GM19328 (cell line): ENCODE measurements around the gene SRI.
"Not testable (repeated sequence)": the region's sequence is repeated elsewhere in the genome, so short reads cannot be mapped to it uniquely, and the experiment has no call there.

Source experiments
- ATAC-seq: cut with Tn5 transposase; IDR thresholded peaks from one replicate; pipeline ENCODE4 v1.9.1; 2021; ENCODE audit warnings: mild to moderate bottlenecking, moderate library complexity; ENCODE audit not compliant: unreplicated experiment

Gene SRI, protein sequence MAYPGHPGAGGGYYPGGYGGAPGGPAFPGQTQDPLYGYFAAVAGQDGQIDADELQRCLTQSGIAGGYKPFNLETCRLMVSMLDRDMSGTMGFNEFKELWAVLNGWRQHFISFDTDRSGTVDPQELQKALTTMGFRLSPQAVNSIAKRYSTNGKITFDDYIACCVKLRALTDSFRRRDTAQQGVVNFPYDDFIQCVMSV

DNA sequence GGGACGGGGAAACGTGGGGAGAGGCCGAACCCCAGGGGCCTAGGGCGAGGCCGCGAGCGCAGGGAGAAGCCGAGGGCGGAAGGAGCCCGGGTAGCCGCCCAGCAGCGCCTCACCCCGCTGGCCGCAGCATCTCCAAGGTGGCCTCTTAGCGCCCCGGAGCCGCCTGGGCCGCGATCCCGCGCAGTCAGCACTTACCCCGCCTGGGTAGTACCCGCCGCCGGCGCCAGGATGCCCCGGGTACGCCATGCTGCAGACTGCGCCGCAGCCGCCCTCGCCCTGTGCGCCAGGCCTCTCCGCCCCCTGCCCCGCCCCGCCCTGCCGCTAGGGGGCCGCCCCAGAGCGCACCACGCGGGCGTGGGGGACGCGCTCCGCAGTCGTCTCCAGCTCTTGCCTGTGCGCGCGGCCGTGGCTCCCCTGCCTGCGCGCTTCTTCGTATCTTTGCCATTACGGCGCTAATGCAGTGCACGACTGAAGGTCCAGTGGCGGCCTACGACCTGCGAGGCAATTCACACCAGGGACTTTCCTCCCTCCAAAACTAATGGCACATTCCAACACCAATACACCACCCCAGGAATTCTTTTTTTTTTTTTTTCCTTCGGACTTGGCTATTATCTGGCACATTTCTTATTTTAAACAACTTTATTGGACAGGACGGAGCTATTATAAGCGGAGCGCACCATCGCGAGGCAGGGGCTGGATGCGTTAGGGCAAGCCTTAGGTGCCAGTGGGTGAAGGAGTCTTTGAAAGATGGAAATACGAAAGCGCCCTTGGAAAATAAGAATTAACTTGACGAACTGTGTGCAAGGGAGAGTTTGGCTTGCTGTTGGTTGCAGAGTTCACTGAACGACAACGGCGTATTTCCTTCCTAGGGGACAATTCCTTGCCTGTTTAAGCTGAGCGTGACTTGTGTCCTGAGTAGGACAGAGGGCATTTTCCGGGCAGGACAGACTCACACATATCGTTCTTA lies at the start of gene SRI:
TSS of gene SRI (minus strand) at position 258 of the 967 bp plus-strand sequence. CDS start at position 246, 12 bp downstream.
- ATAC-seq, result peak; percentile 67

DNA sequence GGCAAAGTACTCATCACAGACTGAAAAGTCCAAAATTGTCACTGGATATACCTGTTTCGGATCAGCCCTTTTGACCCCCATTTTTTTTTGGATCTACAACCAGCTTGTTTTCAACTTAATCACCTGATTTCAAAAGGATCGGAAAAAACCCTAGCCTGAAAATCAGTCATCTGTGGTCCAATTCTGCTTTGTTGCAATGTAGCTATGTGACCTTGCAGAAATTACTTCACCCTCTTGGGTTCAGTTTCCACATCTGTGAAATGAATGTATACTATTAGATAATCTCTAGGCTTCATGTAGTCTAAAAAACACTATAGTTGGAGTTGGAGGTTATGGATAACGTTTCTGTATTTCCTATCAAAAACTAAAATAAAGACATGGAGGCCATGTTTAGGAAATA lies 49.7 kb upstream of the SRI start:
- ATAC-seq, result no peak

DNA sequence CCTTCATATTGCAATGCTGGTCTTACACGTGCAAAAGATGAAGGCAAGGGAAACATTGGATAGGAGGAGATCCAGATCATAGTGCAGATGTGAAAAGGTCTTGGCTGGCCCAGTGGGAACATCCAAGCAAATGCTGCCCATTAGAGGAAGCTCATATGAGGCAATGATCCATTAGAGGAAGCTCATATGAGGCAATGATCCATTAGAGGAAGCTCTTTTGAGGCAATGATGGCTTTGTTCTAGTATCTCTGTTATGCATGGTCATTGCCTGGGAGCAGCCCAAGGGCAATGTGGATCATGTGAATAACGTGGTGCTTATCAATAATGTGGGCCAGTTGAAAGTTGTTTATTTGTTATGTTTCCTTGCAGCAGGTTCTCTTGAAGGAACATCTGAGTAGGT lies 49.0 kb upstream of the SRI start:
- no peak for ATAC-seq

DNA sequence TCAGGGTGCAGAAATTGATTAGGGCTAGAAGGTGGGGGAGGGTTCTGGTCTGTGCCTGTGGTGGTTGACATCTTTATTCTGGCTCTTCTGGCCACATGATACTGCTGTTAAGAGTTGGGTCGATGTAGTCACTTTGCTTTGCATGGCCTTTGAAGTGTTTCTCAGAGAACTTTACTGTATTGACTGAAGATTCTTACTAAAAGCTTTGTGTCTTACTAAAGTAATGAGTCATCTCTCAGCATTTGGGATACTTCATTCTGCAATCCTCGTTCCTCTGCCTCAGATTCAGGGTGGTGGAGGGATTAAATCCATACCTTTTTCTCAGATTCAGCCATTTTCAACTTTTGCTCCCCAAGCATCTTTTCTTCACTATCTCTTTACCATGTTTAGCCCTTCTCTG lies 48.2 kb upstream of the SRI start:
- no peak for ATAC-seq

DNA sequence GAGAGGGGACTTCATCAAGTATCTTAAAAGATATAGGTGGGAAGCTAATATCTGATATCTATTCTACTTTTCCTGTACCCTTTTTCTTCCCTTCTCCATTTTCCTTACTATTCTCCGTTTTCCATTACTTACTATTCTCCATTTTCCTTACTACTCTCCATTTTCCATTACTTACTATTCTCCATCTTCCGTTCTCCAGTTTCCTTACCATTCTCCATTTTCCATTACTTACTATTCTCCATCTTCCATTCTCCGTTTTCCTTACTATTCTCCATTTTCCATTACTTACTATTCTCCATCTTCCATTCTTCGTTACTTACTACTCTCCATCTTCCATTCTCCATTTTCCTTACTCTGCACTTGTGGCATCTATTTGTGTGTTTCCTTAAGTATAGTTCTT lies 47.6 kb upstream of the SRI start:
- ATAC-seq, result no peak

DNA sequence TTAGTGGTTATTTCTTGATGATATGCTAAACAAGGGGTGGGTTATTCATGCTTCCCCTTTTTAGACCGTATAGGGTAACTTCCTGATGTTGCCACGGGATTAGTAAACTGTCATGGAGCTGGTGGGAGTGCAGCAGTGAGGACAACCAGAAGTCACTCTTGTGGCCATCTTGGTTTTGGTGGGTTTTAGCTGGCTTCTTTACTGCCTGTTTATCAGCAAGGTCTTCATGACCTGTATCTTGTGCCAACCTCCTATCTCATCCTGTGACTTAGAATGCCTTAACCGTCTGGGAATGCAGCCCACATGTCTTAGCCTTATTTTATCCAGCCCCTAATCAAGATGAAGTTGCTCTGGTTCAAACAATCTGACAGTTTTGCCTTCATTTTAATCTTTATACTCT lies 45.1 kb upstream of the SRI start:
- ATAC-seq, result not testable (repeated sequence)

DNA sequence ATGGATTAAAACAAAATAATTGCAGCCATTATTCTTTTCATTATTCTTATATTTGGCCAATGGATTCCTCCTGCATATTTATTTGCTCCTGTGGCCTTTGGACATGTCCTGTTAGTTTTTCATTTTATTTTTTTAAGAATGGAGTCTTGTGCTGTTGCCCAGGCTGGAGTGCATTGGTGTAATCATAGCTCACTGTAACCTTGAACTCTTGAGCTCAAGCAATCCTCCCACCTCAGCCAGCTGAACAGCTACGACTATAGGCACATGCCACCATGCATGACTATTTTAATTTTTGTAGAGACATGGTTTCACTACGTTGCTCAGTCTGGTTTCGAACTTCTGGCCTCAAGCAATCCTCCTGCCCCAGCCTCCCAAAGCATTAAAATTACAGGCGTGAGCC lies 42.7 kb upstream of the SRI start:
- ATAC-seq, result no peak

DNA sequence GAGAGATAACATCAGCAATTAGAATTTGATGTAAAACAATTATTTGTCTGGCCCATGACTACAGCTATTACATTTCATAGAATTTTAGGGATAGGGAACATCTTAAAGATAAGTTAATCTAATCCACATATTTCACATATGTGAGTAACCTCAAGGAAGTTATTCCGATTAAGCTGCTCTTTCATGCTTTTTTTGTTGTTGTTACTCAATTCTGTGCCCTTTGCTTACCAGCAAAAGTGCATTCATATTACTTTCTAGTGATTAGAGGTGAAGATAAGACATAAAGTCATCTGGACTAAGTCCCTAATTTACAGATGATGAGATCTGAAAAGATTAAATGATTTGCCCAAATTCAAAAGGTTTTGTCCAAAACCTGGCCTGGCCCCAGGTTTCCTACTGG lies 40.9 kb upstream of the SRI start:
- no peak for ATAC-seq

DNA sequence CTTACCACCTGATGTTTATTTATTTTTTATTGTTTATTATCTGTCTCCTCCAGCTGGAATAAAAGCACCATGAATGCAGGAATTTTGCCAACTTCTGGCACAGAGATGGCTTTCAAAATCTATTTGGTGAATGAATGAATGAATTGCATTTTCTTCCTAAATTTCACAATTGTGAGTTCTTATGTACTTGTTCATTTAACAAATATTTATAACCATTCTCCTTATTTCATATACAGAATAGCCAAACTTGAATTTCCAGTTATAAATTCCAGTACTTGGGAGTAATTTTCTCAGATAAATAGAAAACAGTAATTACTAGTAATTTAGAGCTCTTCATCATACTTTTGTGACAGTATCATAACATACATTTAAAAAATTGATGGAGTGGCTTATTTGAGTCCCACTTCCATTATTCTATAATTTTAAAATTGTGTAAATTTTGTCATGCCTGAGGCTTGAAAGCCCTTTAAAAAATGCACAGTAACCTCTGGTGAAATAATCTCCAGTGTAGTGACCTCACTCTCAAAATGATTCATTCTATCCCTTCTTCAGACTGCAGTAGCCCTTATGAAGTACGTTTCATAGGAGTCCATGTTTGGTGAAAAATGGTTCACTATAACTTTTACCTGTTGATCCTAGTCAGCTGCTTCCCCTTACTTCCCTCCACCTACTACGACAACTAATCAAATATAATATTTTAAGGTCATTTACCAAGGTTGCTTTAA lies 40.0 kb upstream of the SRI start:
- ATAC-seq, result no peak

DNA sequence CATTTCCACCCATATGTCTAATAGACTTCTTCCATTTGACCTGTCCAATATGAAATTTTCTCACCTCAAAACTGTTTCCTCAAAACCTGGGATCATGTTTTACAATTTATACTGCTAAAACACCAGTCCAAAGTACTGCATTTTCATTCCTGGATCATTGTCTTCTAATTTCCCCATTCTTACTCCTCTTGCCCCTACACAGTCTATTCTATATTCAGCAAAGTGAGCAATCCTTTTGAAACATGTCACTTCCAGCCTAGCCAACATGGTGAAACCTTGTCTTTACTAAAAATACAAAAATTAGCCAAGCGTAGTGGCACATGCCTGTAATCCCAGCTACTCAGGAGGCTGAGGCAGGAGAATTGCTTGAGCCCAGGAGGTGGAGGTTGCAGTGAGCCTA lies 38.5 kb upstream of the SRI start:
- ATAC-seq, result not testable (repeated sequence)

DNA sequence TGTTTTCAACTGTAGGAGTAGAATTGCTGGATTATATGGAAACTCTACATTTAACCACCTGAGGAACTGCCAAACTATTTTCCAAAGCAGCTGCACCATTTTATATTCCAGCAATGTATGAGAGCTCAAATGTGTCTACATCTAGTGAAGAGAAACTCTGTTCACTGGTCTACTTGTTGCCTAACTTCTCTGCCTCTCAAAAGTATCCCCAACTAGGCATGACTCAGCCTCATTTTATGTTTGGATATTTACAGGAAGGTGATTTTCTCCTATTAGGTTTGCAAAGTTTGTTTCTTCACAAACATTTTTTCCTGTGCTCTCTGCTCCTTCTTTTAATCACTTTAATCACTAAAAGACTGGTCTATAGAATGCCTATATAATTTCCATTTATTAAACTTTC lies 37.1 kb upstream of the SRI start:
- ATAC-seq, result no peak

DNA sequence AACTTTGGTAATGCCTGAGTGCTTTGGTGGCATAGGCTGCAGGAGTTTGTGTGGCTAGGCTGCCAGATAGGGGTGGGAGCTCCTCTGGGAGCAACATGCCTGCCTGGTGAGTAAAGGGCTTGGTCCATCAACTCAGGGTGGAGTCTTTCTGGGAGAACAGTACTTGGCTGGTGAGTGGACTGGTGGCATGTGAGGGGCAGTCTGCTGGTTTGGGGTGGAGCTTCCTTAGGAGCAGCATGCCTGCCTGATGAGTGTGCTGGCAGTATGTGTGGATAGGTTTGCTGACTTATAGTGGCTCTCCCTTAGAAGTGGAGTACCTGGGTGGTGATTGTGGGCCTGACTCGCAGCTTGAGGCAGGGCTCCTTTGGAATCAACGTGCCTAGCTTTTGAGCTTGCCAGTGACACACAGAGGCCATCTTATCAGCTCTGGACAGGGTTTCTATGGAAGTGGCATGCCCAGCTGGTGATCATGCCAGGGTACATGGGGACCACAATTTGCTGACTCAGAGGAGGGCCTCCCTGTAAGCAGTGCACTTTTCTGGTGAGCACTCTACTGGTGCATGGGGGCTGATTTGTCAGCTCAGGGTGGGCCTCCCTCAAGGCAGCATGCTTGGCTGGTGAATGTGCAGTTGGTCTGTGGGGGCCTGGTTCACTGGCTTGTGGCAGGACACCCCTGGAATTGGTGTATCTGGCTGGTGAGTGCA lies 35.0 kb upstream of the SRI start:
- ATAC-seq, result no peak

DNA sequence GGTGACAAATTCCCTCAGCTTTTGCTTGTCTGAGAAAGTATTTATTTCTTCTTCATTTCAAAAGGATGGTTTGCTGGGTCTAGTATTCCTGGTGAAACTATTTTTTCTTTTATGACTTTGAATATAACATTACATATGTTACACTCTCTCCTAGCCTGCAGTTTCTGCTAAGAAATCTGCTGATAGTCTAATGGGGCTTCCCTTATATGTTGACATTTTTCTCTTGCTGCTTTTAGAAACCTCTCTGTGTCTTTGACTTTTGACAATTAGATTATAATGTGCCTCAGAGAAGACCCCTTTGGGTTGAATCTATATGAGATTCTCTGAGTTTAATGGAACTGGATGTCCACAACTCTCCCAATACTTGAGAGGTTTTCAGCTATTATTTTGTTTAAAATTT lies 33.8 kb upstream of the SRI start:
- no peak for ATAC-seq

DNA sequence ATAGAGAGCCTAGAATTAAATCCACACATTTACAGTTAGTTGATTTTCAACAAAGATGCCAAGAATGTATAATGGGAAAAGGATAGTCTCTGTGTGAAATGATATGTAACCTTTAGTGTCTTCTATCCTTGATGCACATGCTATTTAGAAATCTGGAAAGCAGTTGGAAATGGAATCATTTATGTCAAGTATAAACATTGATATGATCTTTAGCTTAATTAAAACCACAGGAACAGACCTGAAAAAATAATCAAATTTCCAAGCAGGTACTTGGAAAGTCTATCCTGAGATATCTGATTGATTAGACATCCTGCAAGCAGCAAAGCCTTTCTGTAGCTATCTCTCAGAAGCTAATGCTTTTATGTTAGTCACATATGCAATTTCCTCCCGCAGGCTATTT lies 24.4 kb upstream of the SRI start:
- ATAC-seq, result no peak

DNA sequence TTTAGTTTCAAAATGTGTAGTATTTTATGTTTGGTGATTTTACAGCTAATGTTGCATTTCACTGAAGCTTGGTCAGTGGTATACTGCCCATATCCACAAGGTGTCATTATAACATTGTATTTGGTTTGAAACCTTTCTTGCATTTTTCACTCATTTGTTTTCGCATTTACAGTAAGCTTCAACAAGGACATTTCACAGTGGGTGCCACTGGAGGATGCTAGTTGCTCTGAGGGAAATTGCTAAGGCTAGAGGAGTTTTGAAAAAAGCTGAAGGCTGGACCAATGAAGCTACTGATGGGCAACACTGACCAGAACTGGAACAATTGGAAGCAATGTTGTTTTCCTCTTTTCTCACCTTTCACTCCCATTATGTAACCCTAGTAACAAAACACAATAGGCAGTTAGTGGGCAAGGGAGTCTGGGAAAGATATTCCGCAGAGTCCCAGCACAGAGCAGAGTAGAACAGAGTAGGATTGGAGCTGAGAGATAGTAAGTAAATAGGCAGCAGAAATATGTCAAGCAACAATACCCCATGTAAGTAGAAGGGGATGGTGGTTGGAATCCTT lies 23.6 kb upstream of the SRI start:
- no peak for ATAC-seq

DNA sequence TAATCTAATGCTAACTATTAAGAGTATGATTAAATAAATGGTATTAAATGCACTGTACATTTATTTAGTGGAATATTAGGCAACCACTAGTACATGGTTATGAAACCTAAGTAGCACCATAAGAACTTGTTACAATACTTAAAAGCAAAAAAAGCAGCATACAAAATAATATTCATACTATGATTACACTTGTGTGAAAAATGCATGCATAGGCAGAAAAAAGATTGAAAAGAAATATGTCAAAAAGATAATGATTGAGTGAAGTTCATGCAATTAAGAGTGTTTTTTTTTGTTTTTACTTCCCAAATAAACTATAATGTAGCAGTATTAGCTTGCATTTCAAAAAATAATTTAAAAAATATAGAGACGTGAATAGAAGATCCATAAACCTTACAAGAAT lies 20.0 kb upstream of the SRI start:
- ATAC-seq, result no peak

DNA sequence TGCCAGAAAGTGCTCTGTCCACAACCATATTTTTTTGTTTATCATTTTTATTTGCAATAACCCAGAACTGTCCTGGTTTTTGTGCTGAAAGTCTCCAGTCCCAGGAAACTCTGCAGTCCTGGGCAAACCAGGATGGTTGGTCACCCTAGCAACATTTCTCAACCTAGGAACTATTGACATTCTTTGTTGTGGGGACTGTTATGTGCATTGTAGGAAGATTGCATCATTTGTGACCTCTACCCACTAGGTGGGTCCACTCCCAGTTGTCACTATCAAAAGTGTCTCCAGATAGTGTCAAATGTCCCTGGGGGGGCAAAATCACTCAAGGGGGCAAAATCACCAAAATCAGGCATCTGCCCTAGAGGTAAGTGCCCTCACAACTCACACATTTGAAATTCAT lies 14.0 kb upstream of the SRI start:
- no peak for ATAC-seq

DNA sequence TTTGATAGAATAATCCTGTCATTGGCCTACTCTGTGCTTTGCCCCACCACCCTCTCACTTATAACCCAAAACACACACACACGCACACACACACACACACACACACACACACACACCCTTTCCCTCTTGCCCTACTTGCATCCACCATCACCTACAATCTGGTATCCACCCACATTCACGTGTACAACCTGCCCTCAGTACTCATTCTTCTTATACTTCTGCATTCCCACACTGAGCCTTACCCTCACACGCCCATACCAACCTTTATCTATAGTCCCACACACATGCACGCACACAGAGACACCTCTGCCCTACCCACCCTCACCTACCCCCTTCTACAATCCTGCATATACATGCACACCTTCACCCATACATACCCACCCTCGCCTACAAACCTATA lies 10.8 kb upstream of the SRI start:
- ATAC-seq, result no peak

DNA sequence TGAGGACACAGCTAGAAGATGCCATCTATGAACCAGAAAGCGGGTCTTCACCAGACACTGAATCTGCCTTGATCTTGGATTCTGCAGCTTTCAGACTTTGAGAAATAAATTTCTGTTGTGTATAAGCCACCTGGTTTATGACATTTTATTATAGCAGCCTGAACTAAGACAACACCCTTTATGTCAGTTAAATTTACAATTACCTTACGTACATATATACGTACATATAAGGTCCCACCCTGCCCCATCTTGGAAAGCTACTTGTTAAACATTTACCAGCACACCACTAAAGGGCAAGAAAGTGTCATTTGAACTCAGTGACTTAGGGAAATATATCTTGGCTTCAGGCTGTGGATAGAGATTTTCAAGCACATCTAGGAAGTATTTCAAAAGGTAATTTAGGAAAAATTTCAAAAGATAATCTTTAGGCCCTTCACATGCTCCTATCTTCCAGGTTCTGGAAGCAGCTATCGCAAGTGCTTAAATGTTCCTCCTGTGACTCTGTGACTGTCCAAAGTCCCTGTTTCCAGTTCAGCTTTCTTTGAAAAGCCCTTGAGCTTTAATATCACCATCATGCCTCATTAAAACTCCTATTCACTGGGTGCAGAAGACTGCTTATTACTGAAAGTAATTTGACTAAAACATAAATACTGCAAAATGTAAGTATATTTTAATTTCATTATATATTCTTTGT lies 9.6 kb upstream of the SRI start:
- no peak for ATAC-seq

DNA sequence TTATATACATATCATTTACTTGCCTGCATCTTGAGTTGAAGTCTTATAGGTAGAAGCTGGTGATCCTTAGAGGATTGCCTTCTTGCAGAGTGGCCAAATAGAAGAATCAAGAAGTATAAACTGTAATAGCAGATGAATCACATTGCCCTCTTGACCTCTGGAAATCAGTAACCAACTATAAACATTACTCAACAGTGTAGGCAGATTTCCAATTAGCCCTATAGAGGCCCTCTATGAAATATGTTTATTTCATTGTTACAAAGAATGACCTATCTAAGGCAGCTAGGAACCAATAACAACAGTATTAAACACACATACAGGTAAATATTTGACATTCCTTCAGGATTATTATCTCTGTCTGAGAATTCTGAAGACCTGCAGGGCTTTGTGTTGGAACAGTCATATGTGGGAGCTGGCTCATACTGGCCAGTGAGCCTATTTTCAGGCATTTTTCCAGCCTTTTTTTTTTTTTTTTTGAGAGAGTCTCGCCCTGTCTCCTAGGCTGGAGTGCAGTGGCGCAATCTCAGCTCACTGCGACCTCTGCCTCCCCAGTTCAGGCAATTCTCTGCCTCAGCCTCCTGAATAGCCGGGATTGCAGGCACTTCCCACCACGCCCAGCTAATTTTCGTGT lies 7.2 kb upstream of the SRI start:
- no peak for ATAC-seq
